HepG2 (cell line): ENCODE data around the gene TDG. TPM values are rescaled to one million over a fixed set of nuclear protein-coding genes. Genes with fewer than 3 reads are reported as not detected.

Experiments
- ADNP ChIP-seq: sonication (generic); formaldehyde crosslinking; IDR thresholded peaks from 2 replicates; pipeline ENCODE4 v1.4.0; 2020; ENCODE audit warnings: missing genetic modification reagents
- ARHGAP35 ChIP-seq: sonication (generic); formaldehyde crosslinking; IDR thresholded peaks from 2 replicates; pipeline ENCODE4 v1.9.0; 2022; ENCODE audit warnings: mild to moderate bottlenecking, inconsistent platforms, moderate library complexity, missing genetic modification reagents, borderline replicate concordance
- CBX1 ChIP-seq: IDR thresholded peaks from one replicate; pipeline ENCODE4 v1.6.1; 2016; ENCODE audit warnings: antibody characterized with exemption, low read depth
- GLMP ChIP-seq: sonication (generic); formaldehyde crosslinking; IDR thresholded peaks from 2 replicates; pipeline ENCODE4 v1.9.0; 2021; ENCODE audit warnings: missing genetic modification reagents, mild to moderate bottlenecking, borderline replicate concordance
- GMEB2 ChIP-seq: IDR thresholded peaks from 2 replicates; pipeline ENCODE4 v1.6.1; 2016; ENCODE audit warnings: missing biosample characterization, missing genetic modification reagents, low read depth
- HNF4A ChIP-seq: sonication (generic); formaldehyde crosslinking; IDR thresholded peaks from 2 replicates; pipeline ENCODE4 v1.4.0; 2020; ENCODE audit warnings: missing genetic modification reagents
- MIXL1 ChIP-seq: IDR thresholded peaks from 2 replicates; pipeline ENCODE4 v1.6.1; 2016
- NFE2L2 ChIP-seq: fragments of 150-350 bp; IDR thresholded peaks from 2 replicates; pipeline ENCODE4 v1.6.1; 2014; ENCODE audit warnings: low read length
- SALL2 ChIP-seq: sonication (generic); formaldehyde crosslinking; IDR thresholded peaks from 2 replicates; pipeline ENCODE4 v1.8.1; 2023; ENCODE audit warnings: mild to moderate bottlenecking, missing genetic modification reagents, inconsistent platforms
- STAG1 ChIP-seq: sonication (generic); formaldehyde crosslinking; IDR thresholded peaks from 2 replicates; pipeline ENCODE4 v1.4.0; 2020; ENCODE audit warnings: missing genetic modification reagents
- TRIM24 ChIP-seq: sonication (generic); formaldehyde crosslinking; IDR thresholded peaks from 2 replicates; pipeline ENCODE4 v1.8.0; 2022; ENCODE audit warnings: mild to moderate bottlenecking, missing genetic modification reagents
- ZBTB34 ChIP-seq: sonication (generic); formaldehyde crosslinking; IDR thresholded peaks from 2 replicates; pipeline ENCODE4 v1.8.0; 2022; ENCODE audit warnings: mild to moderate bottlenecking, missing genetic modification reagents
- ZBTB46 ChIP-seq: sonication (generic); formaldehyde crosslinking; IDR thresholded peaks from 2 replicates; pipeline ENCODE4 v1.4.0; 2020; ENCODE audit warnings: mild to moderate bottlenecking, missing genetic modification reagents, borderline replicate concordance
- ZHX1 ChIP-seq: sonication (generic); formaldehyde crosslinking; IDR thresholded peaks from 2 replicates; pipeline ENCODE4 v1.8.1; 2022; ENCODE audit warnings: low read depth, mild to moderate bottlenecking, missing genetic modification reagents
- ZNF597 ChIP-seq: sonication (generic); formaldehyde crosslinking; IDR thresholded peaks from 2 replicates; pipeline ENCODE4 v1.5.0; 2020; ENCODE audit warnings: missing genetic modification reagents
- ZNF670 ChIP-seq: sonication (generic); formaldehyde crosslinking; IDR thresholded peaks from 2 replicates; pipeline ENCODE4 v1.8.0; 2022; ENCODE audit warnings: mild to moderate bottlenecking, missing genetic modification reagents, borderline replicate concordance
- ZNF788 ChIP-seq: sonication (generic); formaldehyde crosslinking; IDR thresholded peaks from 2 replicates; pipeline ENCODE4 v1.5.0; 2020; ENCODE audit warnings: mild to moderate bottlenecking, missing genetic modification reagents, borderline replicate concordance
- ZNF883 ChIP-seq: sonication (generic); formaldehyde crosslinking; IDR thresholded peaks from 2 replicates; pipeline ENCODE4 v1.5.1; 2020; ENCODE audit warnings: mild to moderate bottlenecking, missing genetic modification reagents; ENCODE audit errors: not compliant biosample characterization
- ZSCAN12 ChIP-seq: sonication (generic); formaldehyde crosslinking; IDR thresholded peaks from 2 replicates; pipeline ENCODE4 v1.9.0; 2021; ENCODE audit warnings: mild to moderate bottlenecking, missing genetic modification reagents
- polyA plus RNA-seq, 8 experiments: library from polyadenylated mRNA; depleted of rRNA in 3 of 8; stranded (reverse) in 7 of 8; unstranded in 1 of 8; fragments of >200 nt; fragmentation: Illumina TruSeq in 4 of 8; extraction: Trizol in 4 of 8; gene quantifications; 2 replicates each; pipeline versions ENCODE4 v1.2.1 to v1.2.3, GENCODE V29; 2011 to 2016; ENCODE audit warnings: low read depth in 4 of 8, missing spikeins in 1 of 8, mixed read lengths in 1 of 8; ENCODE audit not compliant: insufficient read depth in 1 of 8
- total RNA-seq, 5 experiments: library from RNA; depleted of rRNA; stranded (reverse); fragments of >200 nt; fragmentation: Illumina TruSeq; extraction: Trizol; gene quantifications; 2 replicates each; pipeline ENCODE4 v1.2.3, GENCODE V29; 2016; ENCODE audit warnings: low read depth in 1 of 5

TDG gene
- total and polyA plus RNA-seq, 2 of the 13 experiments (the other 11 are each of a cell fraction or from before 2014, with no cell fraction given) = 14.2 to 19.5 TPM

- TF ChIP-seq ZNF788 (peak; percentile 36; the same call in 1 of the 2 replicates), ARHGAP35 (CRISPR knock-in tag) (peak; percentile 44; the same call in 1 of the 2 replicates), GLMP (CRISPR knock-in tag) (no peak), ADNP (CRISPR knock-in tag) (no peak), NFE2L2 (no peak), ZBTB46 (CRISPR knock-in tag) (no peak), ZHX1 (CRISPR knock-in tag) (0 out of 2 replicates have a peak, but pooled peaks have one; percentile 71), SALL2 (CRISPR knock-in tag) (peak; percentile 75; the same call in 1 of the 2 replicates), TRIM24 (CRISPR knock-in tag) (no peak), CBX1 (peak; percentile 64), ZNF597 (CRISPR knock-in tag) (no peak), ZSCAN12 (CRISPR knock-in tag) (no peak), STAG1 (CRISPR knock-in tag) (0 out of 2 replicates have a peak, but pooled peaks have one; percentile 4), HNF4A (CRISPR knock-in tag) (peak; percentile 15; the same call in 1 of the 2 replicates), ZNF883 (CRISPR knock-in tag) (peak; percentile 78), MIXL1 (0 out of 2 replicates have a peak, but pooled peaks have one; percentile 25), ZNF670 (peak; percentile 24; the same call in 1 of the 2 replicates), ZBTB34 (no peak), GMEB2 (CRISPR knock-in tag) (no peak)
Measured at GRCh38 chr12:103930034-103930786, 35.5 kb upstream of the TDG start, which contains the start of gene HSP90B1 (continued).
